ENCODE measurements around the gene DMAC2. TPM values are rescaled to one million over a fixed set of nuclear protein-coding genes. Genes with fewer than 3 reads are reported as not detected.

The DMAC2 gene
- total and polyA plus RNA-seq, 2 donors (not counting 3 experiments of a cell fraction or from before 2014, with no cell fraction given) = 65.4 to 137 TPM

GRCh38 chr19:41413947-41414346, 25.8 kb downstream of the DMAC2 start:
- BruUV-seq (replicated peaks) = no TSS peak
- TF ChIP-seq GATA2 (IDR thresholded peaks at IDR 0.05; ENCODE audit: insufficient read depth, insufficient read length, low read depth, low read length) = no peak
- no peak for TF ChIP-seq FOS (IDR thresholded peaks at IDR 0.05; ENCODE audit: borderline replicate concordance, insufficient read depth, low read length)
- no peak for TF ChIP-seq MYC (IDR thresholded peaks at IDR 0.05; ENCODE audit: low read depth, low read length)
- TF ChIP-seq POLR2AphosphoS5 (IDR thresholded peaks at IDR 0.05; ENCODE audit: insufficient read depth, low read depth, low read length) = no peak
- DNase-seq (ENCODE audit: low read depth, low spot score) = no peak
- Histone ChIP-seq H4K20me1 (replicated peaks; ENCODE audit: control insufficient read depth, extremely low read depth, insufficient read depth, low read length) (no peaks in the 10 kb centered on the region), H3K27ac (ENCODE audit: insufficient read depth, low read depth, low read length) (no peak overlapping the region), H3K36me3 (ENCODE audit: control insufficient read depth in 2 of 2, extremely low read depth in 1 of 2, insufficient read depth in 2 of 2, low read length in 2 of 2) (peaks cover 0 to 25% of the 10 kb centered on the region in 2 experiments), H3K9ac (replicated peaks; ENCODE audit: extremely low read depth, insufficient read depth, low read length) (no peak overlapping the region), H3K9me3 (replicated peaks; ENCODE audit: control insufficient read depth, insufficient read depth, low read length) (no peaks in the 10 kb centered on the region), H3K4me2 (ENCODE audit: insufficient read depth, low read length) (no peak overlapping the region), H3K79me2 (ENCODE audit: control insufficient read depth, insufficient read depth, low read length) (no peaks in the 10 kb centered on the region), H2AFZ (ENCODE audit: low read depth, low read length) (no peak overlapping the region), H3K9me1 (replicated peaks; ENCODE audit: control insufficient read depth, extremely low read depth, insufficient read depth, low read length) (no peaks in the 10 kb centered on the region), H3K27me3 (ENCODE audit: control insufficient read depth in 2 of 2, insufficient read depth in 2 of 2, low read length in 2 of 2) (no peaks in the 10 kb centered on the region), H3K4me1 (ENCODE audit: control insufficient read depth, extremely low read depth, insufficient read depth, low read length) (no peaks in the 10 kb centered on the region), H3K4me3 (replicated peaks in 1 of 3; ENCODE audit: insufficient read depth in 1 of 3, low read depth in 1 of 3, low read length in 3 of 3) (no peak overlapping the region)
- POLR2A ChIA-PET = no interaction called here
- dilution Hi-C loops (cut with MboI; ENCODE audit: extremely low pct_ligation_motif_present, low sequenced_read_pairs) = no loop called here
- FAIRE-seq = no peak
- intact Hi-C loops (cut with micrococcal nuclease) = no loop called here
- CTCF ChIA-PET = no interaction called here

- H3K36me3 ChIP-seq (ENCODE audit: control insufficient read depth in 2 of 2, extremely low read depth in 1 of 2, insufficient read depth in 2 of 2, low read length in 2 of 2) = peaks cover 0 to 23% of the 10 kb centered on the region in 2 experiments
- H3K79me2 ChIP-seq (ENCODE audit: control insufficient read depth, insufficient read depth, low read length) = no peaks in the 10 kb centered on the region
- no peak for FAIRE-seq
- no peak overlapping the region for H3K4me3 ChIP-seq (replicated peaks in 1 of 3; ENCODE audit: insufficient read depth in 1 of 3, low read depth in 1 of 3, low read length in 3 of 3)
- dilution Hi-C loops (cut with MboI; ENCODE audit: extremely low pct_ligation_motif_present, low sequenced_read_pairs) (no loop called here), intact Hi-C loops (cut with micrococcal nuclease) (no loop called here)
- no peaks in the 10 kb centered on the region for H3K9me3 ChIP-seq (replicated peaks; ENCODE audit: control insufficient read depth, insufficient read depth, low read length)
- H3K27ac ChIP-seq (ENCODE audit: insufficient read depth, low read depth, low read length) = no peak overlapping the region
- H3K4me1 ChIP-seq (ENCODE audit: control insufficient read depth, extremely low read depth, insufficient read depth, low read length) = no peaks in the 10 kb centered on the region
- POLR2A ChIA-PET = no interaction called here
- no peak overlapping the region for H2AFZ ChIP-seq (ENCODE audit: low read depth, low read length)
- BruUV-seq (replicated peaks) = no TSS peak
- no peaks in the 10 kb centered on the region for H3K9me1 ChIP-seq (replicated peaks; ENCODE audit: control insufficient read depth, extremely low read depth, insufficient read depth, low read length)
- no peak overlapping the region for H3K9ac ChIP-seq (replicated peaks; ENCODE audit: extremely low read depth, insufficient read depth, low read length)
- DNase-seq (ENCODE audit: low read depth, low spot score) = no peak
- CTCF ChIA-PET = interaction anchor here (0.6 kb wide), 1 partner anchor 21 kb away, joined by 4 read pairs; no protein-coding TSS in a partner anchor
- H4K20me1 ChIP-seq (replicated peaks; ENCODE audit: control insufficient read depth, extremely low read depth, insufficient read depth, low read length) = no peaks in the 10 kb centered on the region
- H3K4me2 ChIP-seq (ENCODE audit: insufficient read depth, low read length) = no peak overlapping the region
- TF ChIP-seq JUN (IDR thresholded peaks at IDR 0.05; ENCODE audit: borderline replicate concordance, insufficient read depth, insufficient read length, low read depth) (no peak), POLR2AphosphoS5 (IDR thresholded peaks at IDR 0.05; ENCODE audit: insufficient read depth, low read depth, low read length) (no peak), MYC (IDR thresholded peaks at IDR 0.05; ENCODE audit: low read depth, low read length) (no peak), GATA2 (IDR thresholded peaks at IDR 0.05; ENCODE audit: insufficient read depth, insufficient read length, low read depth, low read length) (no peak), MAX (IDR thresholded peaks at IDR 0.05; ENCODE audit: insufficient read depth, insufficient read length) (no peak), EZH2 (IDR thresholded peaks at IDR 0.05; ENCODE audit: borderline replicate concordance, low read depth, low read length, severe bottlenecking) (no peak), POLR2A (IDR thresholded peaks at IDR 0.05; ENCODE audit: low read depth, low read length) (no peak), FOS (IDR thresholded peaks at IDR 0.05; ENCODE audit: borderline replicate concordance, insufficient read depth, low read length) (no peak)
- TF ChIP-seq, protein P1, sequence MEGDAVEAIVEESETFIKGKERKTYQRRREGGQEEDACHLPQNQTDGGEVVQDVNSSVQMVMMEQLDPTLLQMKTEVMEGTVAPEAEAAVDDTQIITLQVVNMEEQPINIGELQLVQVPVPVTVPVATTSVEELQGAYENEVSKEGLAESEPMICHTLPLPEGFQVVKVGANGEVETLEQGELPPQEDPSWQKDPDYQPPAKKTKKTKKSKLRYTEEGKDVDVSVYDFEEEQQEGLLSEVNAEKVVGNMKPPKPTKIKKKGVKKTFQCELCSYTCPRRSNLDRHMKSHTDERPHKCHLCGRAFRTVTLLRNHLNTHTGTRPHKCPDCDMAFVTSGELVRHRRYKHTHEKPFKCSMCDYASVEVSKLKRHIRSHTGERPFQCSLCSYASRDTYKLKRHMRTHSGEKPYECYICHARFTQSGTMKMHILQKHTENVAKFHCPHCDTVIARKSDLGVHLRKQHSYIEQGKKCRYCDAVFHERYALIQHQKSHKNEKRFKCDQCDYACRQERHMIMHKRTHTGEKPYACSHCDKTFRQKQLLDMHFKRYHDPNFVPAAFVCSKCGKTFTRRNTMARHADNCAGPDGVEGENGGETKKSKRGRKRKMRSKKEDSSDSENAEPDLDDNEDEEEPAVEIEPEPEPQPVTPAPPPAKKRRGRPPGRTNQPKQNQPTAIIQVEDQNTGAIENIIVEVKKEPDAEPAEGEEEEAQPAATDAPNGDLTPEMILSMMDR (IDR thresholded peaks at IDR 0.05; ENCODE audit: extremely low read depth in 1 of 2, insufficient read depth in 1 of 2, low read depth in 1 of 2, low read length in 2 of 2) = no peak
- H3K27me3 ChIP-seq (ENCODE audit: control insufficient read depth in 2 of 2, insufficient read depth in 2 of 2, low read length in 2 of 2) = no peaks in the 10 kb centered on the region
Measured at GRCh38 chr19:41412953-41413352, 26.8 kb downstream of the DMAC2 start.

Measured in endothelial cell of umbilical vein (primary cell).